ENCODE measurements around the gene KRTAP10-11. TPM values are rescaled to one million over a fixed set of nuclear protein-coding genes. Genes with fewer than 3 reads are reported as not detected.
"Not testable (repeated sequence)": the region's sequence is repeated elsewhere in the genome, so short reads cannot be mapped to it uniquely, and the experiment has no call there.

The KRTAP10-11 gene
- total RNA-seq, 2 donors from 2014 or later = not detected

- not testable (repeated sequence) for DNase-seq; H3K27ac Mint-ChIP-seq; H3K4me3 Mint-ChIP-seq; ATAC-seq (replicated peaks in 1 of 2); H3K4me1 Mint-ChIP-seq (ENCODE audit: low read depth); H3K27me3 Mint-ChIP-seq (ENCODE audit: low read depth)
- H3K9me3 Mint-ChIP-seq = peaks cover 9 to 12% of the 10 kb centered on the region in 2 donors
- peaks cover 10 to 13% of the 10 kb centered on the region in 2 donors for H3K36me3 Mint-ChIP-seq (ENCODE audit: insufficient read depth in 2 of 2)
Observed at GRCh38 chr21:44610157-44610843, 35.9 kb upstream of the KRTAP10-11 start.

- no peak overlapping the region for H3K27ac Mint-ChIP-seq
- DNase-seq (no peak), ATAC-seq (replicated peaks in 1 of 2) (no peak)
- H3K4me1 Mint-ChIP-seq (ENCODE audit: low read depth) = peaks cover 5% of the 10 kb centered on the region
- peaks cover 10 to 13% of the 10 kb centered on the region in 2 donors for H3K36me3 Mint-ChIP-seq (ENCODE audit: insufficient read depth in 2 of 2)
- no peak overlapping the region for H3K4me3 Mint-ChIP-seq
- H3K27me3 Mint-ChIP-seq (ENCODE audit: low read depth) = no peaks in the 10 kb centered on the region
- peaks cover 9 to 11% of the 10 kb centered on the region in 2 donors for H3K9me3 Mint-ChIP-seq
Observed at GRCh38 chr21:44611551-44611950, 34.7 kb upstream of the KRTAP10-11 start.

- Mint-ChIP-seq H3K4me3 (no peak within 1 kb of the TSS), H3K27ac (no peak within 1 kb of the TSS), H3K36me3 (ENCODE audit: insufficient read depth in 2 of 2) (peaks cover 10 to 13% of the 10 kb centered on the region in 2 donors), H3K4me1 (ENCODE audit: low read depth) (peaks cover 10% of the 10 kb centered on the region), H3K27me3 (ENCODE audit: low read depth) (no peaks in the 10 kb centered on the region), H3K9me3 (peaks cover 9 to 11% of the 10 kb centered on the region in 2 donors)
- no peak for ATAC-seq (replicated peaks in 1 of 2)
- no peak for DNase-seq
Observed at GRCh38 chr21:44612029-44612486, 34.2 kb upstream of the KRTAP10-11 start, which contains the start of gene KRTAP10-8. TSS of gene KRTAP10-8 (plus strand) at chr21:44612079. CDS start at chr21:44612101, 22 bp downstream.

- DNase-seq = no peak
- no peaks in the 10 kb centered on the region for H3K27me3 Mint-ChIP-seq (ENCODE audit: low read depth)
- no peak overlapping the region for H3K27ac Mint-ChIP-seq
- peaks cover 9 to 11% of the 10 kb centered on the region in 2 donors for H3K9me3 Mint-ChIP-seq
- peaks cover 12% of the 10 kb centered on the region for H3K4me1 Mint-ChIP-seq (ENCODE audit: low read depth)
- H3K4me3 Mint-ChIP-seq = no peak overlapping the region
- ATAC-seq (replicated peaks in 1 of 2) = no peak
- H3K36me3 Mint-ChIP-seq (ENCODE audit: insufficient read depth in 2 of 2) = peaks cover 10 to 13% of the 10 kb centered on the region in 2 donors
Observed at GRCh38 chr21:44612669-44613229, 33.5 kb upstream of the KRTAP10-11 start.

GRCh38 chr21:44613386-44614155, 32.6 kb upstream of the KRTAP10-11 start:
- Mint-ChIP-seq H3K36me3 (ENCODE audit: insufficient read depth in 2 of 2) (peaks cover 10 to 19% of the 10 kb centered on the region in 2 donors), H3K27me3 (ENCODE audit: low read depth) (no peaks in the 10 kb centered on the region), H3K9me3 (peaks cover 12 to 13% of the 10 kb centered on the region in 2 donors), H3K27ac (no peak overlapping the region), H3K4me3 (no peak overlapping the region), H3K4me1 (ENCODE audit: low read depth) (peaks cover 18% of the 10 kb centered on the region)
- ATAC-seq (replicated peaks in 1 of 2) = no peak
- no peak for DNase-seq

GRCh38 chr21:44614161-44614631, 32.0 kb upstream of the KRTAP10-11 start:
- H3K27ac Mint-ChIP-seq = no peak overlapping the region

GRCh38 chr21:44614961-44615391, 31.2 kb upstream of the KRTAP10-11 start:
- H3K9me3 Mint-ChIP-seq = peaks cover 13 to 15% of the 10 kb centered on the region in 2 donors
- no peak overlapping the region for H3K27ac Mint-ChIP-seq
- no peaks in the 10 kb centered on the region for H3K27me3 Mint-ChIP-seq (ENCODE audit: low read depth)
- no peak overlapping the region for H3K4me3 Mint-ChIP-seq
- no peak for ATAC-seq (replicated peaks in 1 of 2)
- peaks cover 26% of the 10 kb centered on the region for H3K4me1 Mint-ChIP-seq (ENCODE audit: low read depth)
- no peak for DNase-seq
- peaks cover 18 to 22% of the 10 kb centered on the region in 2 donors for H3K36me3 Mint-ChIP-seq (ENCODE audit: insufficient read depth in 2 of 2)

More at GRCh38 chr21:44614161-44614631, 32.0 kb upstream of the KRTAP10-11 start:
- Mint-ChIP-seq H3K27me3 (ENCODE audit: low read depth) (no peaks in the 10 kb centered on the region), H3K36me3 (ENCODE audit: insufficient read depth in 2 of 2) (peaks cover 14 to 20% of the 10 kb centered on the region in 2 donors), H3K4me3 (no peak overlapping the region), H3K9me3 (peaks cover 12 to 14% of the 10 kb centered on the region in 2 donors), H3K4me1 (ENCODE audit: low read depth) (peaks cover 24% of the 10 kb centered on the region)
- ATAC-seq (replicated peaks in 1 of 2) (no peak), DNase-seq (no peak)

GRCh38 chr21:44615466-44615865, 30.7 kb upstream of the KRTAP10-11 start:
- Mint-ChIP-seq H3K4me1 (ENCODE audit: low read depth) (peaks cover 26% of the 10 kb centered on the region), H3K27ac (no peak overlapping the region), H3K9me3 (peaks cover 15 to 17% of the 10 kb centered on the region in 2 donors), H3K4me3 (no peak overlapping the region), H3K27me3 (ENCODE audit: low read depth) (no peaks in the 10 kb centered on the region), H3K36me3 (ENCODE audit: insufficient read depth in 2 of 2) (peaks cover 20 to 22% of the 10 kb centered on the region in 2 donors)
- DNase-seq (no peak), ATAC-seq (replicated peaks in 1 of 2) (no peak)

- no peak for DNase-seq
- H3K36me3 Mint-ChIP-seq (ENCODE audit: insufficient read depth in 2 of 2) = peaks cover 24 to 28% of the 10 kb centered on the region in 2 donors
- peaks cover 19 to 22% of the 10 kb centered on the region in 2 donors for H3K9me3 Mint-ChIP-seq
- no peak overlapping the region for H3K27ac Mint-ChIP-seq
- no peak overlapping the region for H3K4me3 Mint-ChIP-seq
- no peaks in the 10 kb centered on the region for H3K27me3 Mint-ChIP-seq (ENCODE audit: low read depth)
- H3K4me1 Mint-ChIP-seq (ENCODE audit: low read depth) = peaks cover 26% of the 10 kb centered on the region
- no peak for ATAC-seq (replicated peaks in 1 of 2)
Observed at GRCh38 chr21:44615911-44616590, 30.2 kb upstream of the KRTAP10-11 start.

GRCh38 chr21:44616591-44616926, 29.7 kb upstream of the KRTAP10-11 start:
- ATAC-seq (replicated peaks in 1 of 2) = no peak
- Mint-ChIP-seq H3K9me3 (peaks cover 19% of the 10 kb centered on the region in 2 donors), H3K4me3 (no peak overlapping the region), H3K27ac (no peak overlapping the region), H3K27me3 (ENCODE audit: low read depth) (no peaks in the 10 kb centered on the region), H3K4me1 (ENCODE audit: low read depth) (peaks cover 26% of the 10 kb centered on the region), H3K36me3 (ENCODE audit: insufficient read depth in 2 of 2) (peaks cover 22 to 28% of the 10 kb centered on the region in 2 donors)
- DNase-seq = no peak

GRCh38 chr21:44617071-44617501, 29.1 kb upstream of the KRTAP10-11 start:
- H3K36me3 Mint-ChIP-seq (ENCODE audit: insufficient read depth in 2 of 2) = peaks cover 22 to 28% of the 10 kb centered on the region in 2 donors
- H3K27ac Mint-ChIP-seq = no peak overlapping the region

GRCh38 chr21:44618504-44618903, 27.7 kb upstream of the KRTAP10-11 start:
- H3K27me3 Mint-ChIP-seq (ENCODE audit: low read depth) = no peaks in the 10 kb centered on the region
- H3K4me1 Mint-ChIP-seq (ENCODE audit: low read depth) = peaks cover 26% of the 10 kb centered on the region
- H3K9me3 Mint-ChIP-seq = peaks cover 26% of the 10 kb centered on the region in 2 donors
- ATAC-seq (replicated peaks in 1 of 2) (peak; percentile 45 to 56), DNase-seq (peak in 1 of 2 donors; percentile 8)
- H3K36me3 Mint-ChIP-seq (ENCODE audit: insufficient read depth in 2 of 2) = peaks cover 28 to 31% of the 10 kb centered on the region in 2 donors
- peak overlapping the region; percentile 61 to 74 for H3K4me3 Mint-ChIP-seq
- H3K27ac Mint-ChIP-seq = peak overlapping the region; percentile 91

More at GRCh38 chr21:44617071-44617501, 29.1 kb upstream of the KRTAP10-11 start:
- Mint-ChIP-seq H3K4me1 (ENCODE audit: low read depth) (peaks cover 26% of the 10 kb centered on the region), H3K9me3 (peaks cover 19% of the 10 kb centered on the region in 2 donors), H3K4me3 (no peak overlapping the region), H3K27me3 (ENCODE audit: low read depth) (no peaks in the 10 kb centered on the region)
- ATAC-seq (replicated peaks in 1 of 2) (no peak), DNase-seq (no peak)

All from activated T-cell treated with anti-CD3 and anti-CD28 coated beads, Interleukin-2, amount 50 U/mL, for 72 hours (primary cell).